Stimulated activated CD4-positive, alpha-beta T cell treated with anti-CD3 and anti-CD28 coated beads, TNF-alpha, amount 100 ng/mL, for 1 hour (primary cell): ENCODE results near the gene CKAP5.
"Not testable (repeated sequence)": the region's sequence is repeated elsewhere in the genome, so short reads cannot be mapped to it uniquely, and the experiment has no call there.

Experiments
- DNase-seq, 3 donors: peaks; one replicate each; pipeline ENCODE4 v3.0.0-alpha.2; 2020; ENCODE audit warnings: low read depth in 3 of 3, low spot score in 1 of 3

CKAP5 gene

GRCh38 chr11:46727952-46728658 is 118.0 kb downstream of the CKAP5 start:
- DNase-seq, result no peak

GRCh38 chr11:46726206-46726862 is 119.7 kb downstream of the CKAP5 start:
- DNase-seq, result no peak

GRCh38 chr11:46725338-46726205 is 120.5 kb downstream of the CKAP5 start:
- no peak for DNase-seq

GRCh38 chr11:46724088-46724487 is 122.0 kb downstream of the CKAP5 start:
- DNase-seq, result no peak

- DNase-seq, result no peak
Measured at GRCh38 chr11:46723359-46723680, 122.8 kb downstream of the CKAP5 start.

- DNase-seq, result no peak
Measured at GRCh38 chr11:46722566-46723358, 123.3 kb downstream of the CKAP5 start.

- DNase-seq, result no peak
Measured at GRCh38 chr11:46721286-46721685, 124.8 kb downstream of the CKAP5 start.

- no peak for DNase-seq
Measured at GRCh38 chr11:46719543-46720218, 126.4 kb downstream of the CKAP5 start.

GRCh38 chr11:46719048-46719542 is 127.0 kb downstream of the CKAP5 start, which contains the start of gene F2:
Gene F2 (plus strand): TSS chr11:46719213. CDS start chr11:46719236, 23 bp downstream.
- no peak for DNase-seq

GRCh38 chr11:46718155-46719019 is 127.7 kb downstream of the CKAP5 start:
- no peak for DNase-seq

GRCh38 chr11:46717825-46718154 is 128.3 kb downstream of the CKAP5 start:
- DNase-seq, result not testable (repeated sequence)

GRCh38 chr11:46712874-46713576 is 133.1 kb downstream of the CKAP5 start:
- DNase-seq, result no peak

- DNase-seq, result no peak
Measured at GRCh38 chr11:46711303-46711702, 134.8 kb downstream of the CKAP5 start.

GRCh38 chr11:46710821-46711269 is 135.2 kb downstream of the CKAP5 start:
- no peak for DNase-seq

GRCh38 chr11:46709351-46709750 is 136.7 kb downstream of the CKAP5 start:
- not testable (repeated sequence) for DNase-seq

- DNase-seq, result no peak
Measured at GRCh38 chr11:46706886-46707285, 139.2 kb downstream of the CKAP5 start.

- DNase-seq, result no peak
Measured at GRCh38 chr11:46705070-46705688, 140.9 kb downstream of the CKAP5 start.

- DNase-seq, result no peak
Measured at GRCh38 chr11:46701078-46701654, 144.9 kb downstream of the CKAP5 start.
